OCI-LY1 (cell line): ENCODE results near the gene TUBA1C.

Experiments used
- EZH2 ChIP-seq: fragments of 200-600 bp; sonication (generic), shearing (Covaris generic); IDR thresholded peaks from 2 replicates; pipeline ENCODE4 v1.8.0; 2017; ENCODE audit warnings: borderline replicate concordance, mixed run types, mild to moderate bottlenecking, antibody characterized with exemption, low read length, moderate library complexity, mixed read lengths
- TF ChIP-seq, protein P1 (sequence below): fragments of 200-600 bp; sonication (generic), shearing (Covaris generic); IDR thresholded peaks from 2 replicates; pipeline ENCODE4 v1.5.1; 2017; ENCODE audit warnings: mild to moderate bottlenecking, antibody characterized with exemption, low read length, moderate library complexity, mixed read lengths

DNA sequence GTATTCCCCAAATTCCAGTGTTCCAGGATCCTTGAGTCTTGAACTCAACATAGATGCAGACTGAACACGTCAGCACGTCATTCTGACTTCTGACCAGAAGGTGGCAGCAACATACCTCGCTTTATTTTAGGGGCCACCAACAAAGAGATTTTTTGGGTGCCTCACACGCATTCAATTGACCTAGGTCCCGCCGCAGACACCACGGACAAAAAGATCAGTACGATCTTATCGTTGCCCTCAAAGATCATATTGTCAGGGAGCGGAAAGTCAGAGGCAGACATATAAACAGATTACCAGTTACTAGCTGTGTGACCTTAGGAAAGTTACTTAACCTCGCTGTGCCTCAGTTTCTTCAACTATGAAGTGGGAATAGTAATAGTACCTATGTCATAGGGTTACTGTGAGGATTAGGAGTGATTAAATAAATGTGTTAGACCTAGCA lies 23.6 kb downstream of the TUBA1C start:
- TF ChIP-seq, protein P1, sequence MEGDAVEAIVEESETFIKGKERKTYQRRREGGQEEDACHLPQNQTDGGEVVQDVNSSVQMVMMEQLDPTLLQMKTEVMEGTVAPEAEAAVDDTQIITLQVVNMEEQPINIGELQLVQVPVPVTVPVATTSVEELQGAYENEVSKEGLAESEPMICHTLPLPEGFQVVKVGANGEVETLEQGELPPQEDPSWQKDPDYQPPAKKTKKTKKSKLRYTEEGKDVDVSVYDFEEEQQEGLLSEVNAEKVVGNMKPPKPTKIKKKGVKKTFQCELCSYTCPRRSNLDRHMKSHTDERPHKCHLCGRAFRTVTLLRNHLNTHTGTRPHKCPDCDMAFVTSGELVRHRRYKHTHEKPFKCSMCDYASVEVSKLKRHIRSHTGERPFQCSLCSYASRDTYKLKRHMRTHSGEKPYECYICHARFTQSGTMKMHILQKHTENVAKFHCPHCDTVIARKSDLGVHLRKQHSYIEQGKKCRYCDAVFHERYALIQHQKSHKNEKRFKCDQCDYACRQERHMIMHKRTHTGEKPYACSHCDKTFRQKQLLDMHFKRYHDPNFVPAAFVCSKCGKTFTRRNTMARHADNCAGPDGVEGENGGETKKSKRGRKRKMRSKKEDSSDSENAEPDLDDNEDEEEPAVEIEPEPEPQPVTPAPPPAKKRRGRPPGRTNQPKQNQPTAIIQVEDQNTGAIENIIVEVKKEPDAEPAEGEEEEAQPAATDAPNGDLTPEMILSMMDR, result peak; percentile 97
- no peak for TF ChIP-seq EZH2
